Hematopoietic multipotent progenitor cell treated with erythropoietin and hydrocortisone succinate and interleukin-3 and kit ligand, for 8 days (in vitro differentiated cells): Measurements from ENCODE around the gene TMEM252.

ENCODE experiments used
- DNase-seq: peaks from one replicate; pipeline ENCODE4 v3.0.0-alpha.2; 2015

TMEM252 gene

GRCh38 chr9:68496356-68496755 lies 44.3 kb downstream of the TMEM252 start:
- no peak for DNase-seq

DNA sequence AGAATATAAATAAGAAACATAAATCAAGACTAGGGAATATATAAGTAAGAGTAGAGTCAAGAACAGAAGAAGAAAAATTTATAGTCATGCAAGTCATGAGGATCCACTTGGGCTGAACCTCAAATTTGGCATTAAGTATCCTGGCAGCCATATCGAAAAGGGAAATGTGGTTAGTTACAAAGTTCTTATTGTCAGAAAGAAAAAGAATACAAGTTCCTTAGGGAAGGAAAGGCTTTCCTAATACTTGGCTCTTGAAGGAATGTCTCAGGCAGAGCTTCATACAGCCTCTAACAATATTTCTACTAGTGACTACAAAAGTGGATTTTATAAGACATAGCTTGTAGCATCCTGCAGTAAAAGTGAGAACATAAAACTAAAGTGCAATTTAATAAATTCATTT lies 45.4 kb downstream of the TMEM252 start:
- no peak for DNase-seq

- no peak for DNase-seq
These were observed 46.6 kb downstream of the TMEM252 start for GRCh38 chr9:68493958-68494577.

DNA sequence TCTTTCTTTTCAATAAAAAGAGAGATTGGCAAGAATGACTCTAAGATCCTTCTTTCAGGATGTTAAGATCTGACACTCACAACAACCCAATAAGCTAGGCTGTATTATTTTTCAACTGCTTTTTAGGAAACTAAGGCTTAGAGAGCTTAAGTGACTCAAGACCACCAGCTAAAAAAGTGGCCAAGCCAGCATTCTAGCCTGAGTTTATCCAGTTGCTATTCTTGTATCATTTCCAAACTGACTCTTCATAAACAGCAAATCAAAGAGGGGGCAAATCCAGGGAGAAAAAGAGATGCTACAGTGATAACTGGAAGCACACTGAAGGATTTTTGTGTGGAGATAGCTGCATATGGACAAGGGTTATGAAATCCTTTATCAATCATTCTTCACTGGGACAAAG lies 47.1 kb downstream of the TMEM252 start:
- DNase-seq, result no peak

- DNase-seq, result no peak
These were observed 47.9 kb downstream of the TMEM252 start for GRCh38 chr9:68492806-68493205.

DNA sequence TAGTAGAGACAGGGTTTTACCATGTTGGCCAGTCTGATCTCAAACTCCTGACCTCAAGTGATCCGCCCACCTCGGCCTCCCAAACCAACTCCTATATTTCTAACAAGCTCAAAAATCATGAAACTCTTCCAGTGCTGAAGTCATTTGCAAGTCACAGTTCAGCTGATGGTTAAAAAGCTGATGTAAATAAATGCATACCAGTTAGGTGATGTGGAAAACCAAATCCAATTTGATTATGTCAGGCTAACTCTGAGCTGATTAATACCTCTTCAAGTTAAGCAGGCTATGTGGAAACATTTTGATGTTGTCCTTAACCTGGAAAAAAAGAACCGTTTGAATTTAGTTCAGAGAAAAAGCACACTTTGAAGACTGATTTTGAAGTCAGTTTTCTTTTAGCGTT lies 51.0 kb downstream of the TMEM252 start:
- no peak for DNase-seq

DNA sequence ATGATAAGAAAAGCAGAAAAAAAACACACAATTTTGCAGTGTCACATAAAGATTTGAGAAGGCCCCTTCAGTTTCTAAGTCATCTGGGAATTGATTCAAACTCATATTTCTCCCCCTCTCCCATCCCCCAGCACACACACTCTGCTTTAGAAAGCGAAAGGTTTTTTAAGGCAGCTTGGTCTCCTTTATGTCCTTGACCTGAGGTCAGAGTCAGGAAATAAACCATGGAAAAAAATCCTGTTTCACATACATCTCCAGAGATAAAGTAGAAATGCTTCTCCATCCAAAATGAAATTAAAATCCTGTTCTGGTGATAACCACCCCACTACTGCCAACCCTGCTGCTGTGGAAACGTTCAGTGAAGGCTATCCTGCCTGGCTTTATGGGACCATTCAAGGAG lies 52.6 kb downstream of the TMEM252 start:
- no peak for DNase-seq
